Nephron (organoid): ENCODE measurements around the gene COL6A1.

Experiments
- H3K27ac Mint-ChIP-seq, 3 experiments: 2 replicates each; pipeline ENCODE4 v1.8.0; 2020; ENCODE audit warnings: mixed read lengths in 3 of 3, mild to moderate bottlenecking in 2 of 3, moderate library complexity in 1 of 3
- H3K27me3 Mint-ChIP-seq: 2 replicates; pipeline ENCODE4 v1.8.0; 2021; ENCODE audit warnings: low read depth, mild to moderate bottlenecking, moderate library complexity, mixed read lengths
- H3K36me3 Mint-ChIP-seq: 2 replicates; pipeline ENCODE4 v1.8.0; 2020; ENCODE audit warnings: low read depth, mixed read lengths
- H3K4me1 Mint-ChIP-seq: 2 replicates; pipeline ENCODE4 v1.8.0; 2020; ENCODE audit warnings: mixed read lengths
- H3K4me3 Mint-ChIP-seq, 3 experiments: 2 replicates each; pipeline ENCODE4 v1.8.0; 2020; ENCODE audit warnings: mild to moderate bottlenecking in 3 of 3, mixed read lengths in 3 of 3, moderate library complexity in 2 of 3
- H3K9me3 Mint-ChIP-seq: 2 replicates; pipeline ENCODE4 v1.8.0; 2020; ENCODE audit warnings: mixed read lengths
- TF ChIP-seq, protein P1 (sequence below), 3 experiments: fragments of 200-600 bp; sonication (generic); IDR thresholded peaks; one replicate each; pipeline ENCODE4 v1.5.0; 2021; ENCODE audit warnings: antibody characterized with exemption in 3 of 3; ENCODE audit not compliant: unreplicated experiment in 3 of 3

The COL6A1 gene

DNA sequence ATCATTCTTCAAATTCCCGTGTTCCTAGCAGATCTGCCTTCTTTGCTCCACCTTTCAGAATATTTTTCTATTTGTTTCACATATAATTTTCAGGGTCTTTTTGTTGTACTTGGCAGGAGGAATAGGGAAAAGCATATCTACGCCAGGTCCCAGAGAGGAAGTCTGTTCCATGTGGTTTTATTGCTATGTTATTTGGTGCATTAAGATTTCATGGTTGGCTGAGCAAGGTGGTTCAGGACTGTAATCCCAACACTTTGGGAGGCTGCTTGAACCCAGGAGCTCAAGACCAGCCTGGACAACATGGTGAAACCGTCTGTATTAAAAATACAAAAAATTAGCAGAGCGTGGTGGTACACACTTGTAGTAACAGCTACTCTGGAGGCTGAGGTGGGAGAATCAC lies 36.1 kb downstream of the COL6A1 start:
- TF ChIP-seq, protein P1, sequence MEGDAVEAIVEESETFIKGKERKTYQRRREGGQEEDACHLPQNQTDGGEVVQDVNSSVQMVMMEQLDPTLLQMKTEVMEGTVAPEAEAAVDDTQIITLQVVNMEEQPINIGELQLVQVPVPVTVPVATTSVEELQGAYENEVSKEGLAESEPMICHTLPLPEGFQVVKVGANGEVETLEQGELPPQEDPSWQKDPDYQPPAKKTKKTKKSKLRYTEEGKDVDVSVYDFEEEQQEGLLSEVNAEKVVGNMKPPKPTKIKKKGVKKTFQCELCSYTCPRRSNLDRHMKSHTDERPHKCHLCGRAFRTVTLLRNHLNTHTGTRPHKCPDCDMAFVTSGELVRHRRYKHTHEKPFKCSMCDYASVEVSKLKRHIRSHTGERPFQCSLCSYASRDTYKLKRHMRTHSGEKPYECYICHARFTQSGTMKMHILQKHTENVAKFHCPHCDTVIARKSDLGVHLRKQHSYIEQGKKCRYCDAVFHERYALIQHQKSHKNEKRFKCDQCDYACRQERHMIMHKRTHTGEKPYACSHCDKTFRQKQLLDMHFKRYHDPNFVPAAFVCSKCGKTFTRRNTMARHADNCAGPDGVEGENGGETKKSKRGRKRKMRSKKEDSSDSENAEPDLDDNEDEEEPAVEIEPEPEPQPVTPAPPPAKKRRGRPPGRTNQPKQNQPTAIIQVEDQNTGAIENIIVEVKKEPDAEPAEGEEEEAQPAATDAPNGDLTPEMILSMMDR (IDR thresholded peaks at IDR 0.05; ENCODE audit: unreplicated experiment in 3 of 3): no peak
- Mint-ChIP-seq H3K36me3 (no peaks in the 10 kb centered on the region), H3K4me1 (peaks cover 19% of the 10 kb centered on the region), H3K9me3 (peaks cover 8% of the 10 kb centered on the region), H3K4me3 (no peak overlapping the region), H3K27me3 (peaks cover 4% of the 10 kb centered on the region), H3K27ac (no peak overlapping the region)

DNA sequence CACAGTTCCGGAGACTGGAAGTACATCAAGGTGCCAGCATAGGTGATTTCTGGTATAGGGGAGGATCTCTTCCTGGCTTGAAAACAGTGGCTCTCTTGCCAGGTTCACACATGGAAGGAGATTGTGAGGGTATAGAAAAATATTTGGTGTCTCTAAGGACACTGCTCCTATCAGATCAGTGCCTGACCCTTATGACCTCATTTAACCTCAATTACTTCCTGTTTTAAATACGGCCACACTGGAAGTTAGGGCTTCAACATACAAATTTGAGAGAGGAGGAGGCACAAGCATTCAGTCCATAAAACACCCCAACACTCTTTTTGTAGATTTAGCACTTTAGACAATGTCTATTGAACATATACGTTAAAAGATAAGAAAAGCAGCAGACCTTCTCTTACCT lies 37.0 kb downstream of the COL6A1 start:
- Mint-ChIP-seq H3K9me3 (peaks cover 8% of the 10 kb centered on the region), H3K4me1 (peaks cover 24% of the 10 kb centered on the region), H3K4me3 (no peak overlapping the region), H3K27ac (no peak overlapping the region), H3K36me3 (no peaks in the 10 kb centered on the region), H3K27me3 (peaks cover 4% of the 10 kb centered on the region)
- TF ChIP-seq, protein P1 (IDR thresholded peaks at IDR 0.05; ENCODE audit: unreplicated experiment in 3 of 3): no peak

DNA sequence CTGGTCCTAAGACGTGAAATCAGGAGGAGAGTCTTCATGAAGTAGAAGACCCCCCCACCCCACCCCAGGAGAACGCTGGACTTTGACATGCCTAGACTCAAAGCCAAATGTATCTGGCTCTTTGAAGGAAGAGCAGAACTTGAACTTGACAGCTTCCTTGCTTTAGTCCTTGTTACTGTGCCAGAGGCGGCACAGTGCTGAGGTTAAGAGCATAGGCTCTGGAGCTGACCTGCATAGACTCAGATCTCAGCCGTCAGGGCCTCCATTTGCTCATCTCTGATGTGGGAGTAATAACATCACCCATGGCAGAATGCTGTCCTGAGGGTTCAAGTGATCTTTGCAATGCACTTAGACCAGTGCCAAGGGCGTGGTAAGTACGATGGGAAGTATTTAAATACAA lies 39.0 kb downstream of the COL6A1 start:
- TF ChIP-seq, protein P1 (IDR thresholded peaks at IDR 0.05; ENCODE audit: unreplicated experiment in 3 of 3): no peak
- H3K27me3 Mint-ChIP-seq: peaks cover 4% of the 10 kb centered on the region
- H3K4me1 Mint-ChIP-seq: peaks cover 43% of the 10 kb centered on the region

DNA sequence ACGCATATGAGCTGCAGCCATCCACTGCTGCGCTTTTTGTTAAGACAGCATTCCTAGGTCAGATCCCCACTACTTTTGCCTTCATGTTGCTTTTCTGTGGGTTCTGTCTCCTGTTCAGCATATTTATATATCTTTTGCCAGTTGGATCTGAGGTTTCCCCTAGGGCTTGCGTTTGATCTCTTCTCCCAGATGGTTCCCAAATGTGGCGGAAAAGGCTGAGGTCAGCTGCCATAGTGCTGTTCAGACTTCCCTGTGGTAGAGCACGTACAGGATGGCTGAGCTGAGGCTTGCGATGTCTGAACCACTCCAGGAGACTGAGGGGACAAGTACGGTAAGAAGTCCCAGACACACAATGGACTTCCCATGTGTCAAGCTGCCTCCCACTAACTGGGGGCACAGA lies 39.8 kb downstream of the COL6A1 start:
- Mint-ChIP-seq H3K27ac (peak overlapping the region in 2 of 3 experiments; percentile 48 to 79), H3K36me3 (no peaks in the 10 kb centered on the region), H3K4me1 (peaks cover 48% of the 10 kb centered on the region), H3K27me3 (peaks cover 4% of the 10 kb centered on the region), H3K9me3 (peaks cover 5% of the 10 kb centered on the region), H3K4me3 (no peak overlapping the region)
- TF ChIP-seq, protein P1 (IDR thresholded peaks at IDR 0.05; ENCODE audit: unreplicated experiment in 3 of 3): no peak

More for the DNA sequence above, 39.0 kb downstream of the COL6A1 start:
- Mint-ChIP-seq H3K9me3 (peaks cover 8% of the 10 kb centered on the region), H3K27ac (peak overlapping the region in 1 of 3 experiments; percentile 7), H3K36me3 (no peaks in the 10 kb centered on the region), H3K4me3 (no peak overlapping the region)

DNA sequence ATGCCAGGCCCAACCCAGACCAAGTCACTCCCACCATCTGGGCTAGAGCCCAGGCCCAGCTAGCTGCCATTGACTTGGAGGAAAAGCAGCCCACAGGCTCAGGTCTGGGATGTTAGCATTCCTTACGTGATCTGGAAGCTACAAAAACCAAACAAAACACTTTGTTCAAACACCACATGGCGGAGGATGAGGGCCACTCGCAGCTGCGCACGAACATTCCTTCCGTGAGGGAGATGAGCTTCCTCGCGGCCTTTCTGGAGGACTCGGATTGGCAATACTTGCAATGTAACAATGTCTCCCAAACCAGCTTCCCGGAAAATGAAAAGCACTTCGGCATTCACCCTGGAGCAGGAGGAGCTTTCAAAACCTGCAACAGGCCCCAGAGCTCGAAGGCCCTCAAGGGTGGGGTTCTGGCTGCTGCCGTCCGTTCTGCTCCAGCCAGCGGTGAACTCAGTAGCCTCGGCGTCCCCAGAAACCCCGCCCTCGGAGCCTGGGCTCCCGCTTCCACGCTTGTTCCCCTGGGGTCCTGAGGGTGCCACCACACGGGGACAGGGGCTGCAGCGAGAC lies 40.5 kb downstream of the COL6A1 start:
- Mint-ChIP-seq H3K4me3 (no peak overlapping the region), H3K36me3 (no peaks in the 10 kb centered on the region)

More for the DNA sequence above, 40.5 kb downstream of the COL6A1 start:
- Mint-ChIP-seq H3K27ac (peak overlapping the region in 1 of 3 experiments; percentile 48), H3K9me3 (peaks cover 3% of the 10 kb centered on the region), H3K27me3 (peaks cover 4% of the 10 kb centered on the region), H3K4me1 (peaks cover 48% of the 10 kb centered on the region)
- TF ChIP-seq, protein P1 (IDR thresholded peaks at IDR 0.05; ENCODE audit: unreplicated experiment in 3 of 3): no peak
